ENCODE measurements around the gene SPDYE2B.
"Not testable (repeated sequence)": the region's sequence is repeated elsewhere in the genome, so short reads cannot be mapped to it uniquely, and the experiment has no call there.

Gene SPDYE2B

GRCh38 chr7:102642691-102643090 is 7.4 kb upstream of the SPDYE2B start, which contains the start of gene UPK3BL1:
Gene UPK3BL1, minus strand, starts transcription at chr7:102642791. Its CDS starts 50 bp downstream, at chr7:102642741.
- H3K4me3 ChIP-seq (ENCODE audit: low read depth, low read length) = not testable (repeated sequence)

- not testable (repeated sequence) for H3K4me3 ChIP-seq (ENCODE audit: low read depth, low read length)
These were observed 6.7 kb upstream of the SPDYE2B start for GRCh38 chr7:102643404-102643803.

GRCh38 chr7:102647813-102648212 is 2.3 kb upstream of the SPDYE2B start:
- not testable (repeated sequence) for H3K4me3 ChIP-seq (ENCODE audit: low read depth, low read length)

GRCh38 chr7:102664765-102665164 is 14.6 kb downstream of the SPDYE2B start:
- not testable (repeated sequence) for H3K4me3 ChIP-seq (ENCODE audit: low read depth, low read length)

- H3K4me3 ChIP-seq (ENCODE audit: low read depth, low read length) = not testable (repeated sequence)
These were observed 16.7 kb downstream of the SPDYE2B start for GRCh38 chr7:102666850-102667249.

GRCh38 chr7:102667523-102667922 is 17.4 kb downstream of the SPDYE2B start:
- H3K4me3 ChIP-seq (ENCODE audit: low read depth, low read length) = not testable (repeated sequence)

GRCh38 chr7:102671166-102671955 is 21.2 kb downstream of the SPDYE2B start, which contains the start of gene POLR2J2:
Gene POLR2J2, minus strand, starts transcription at chr7:102671663. Its CDS starts 62 bp downstream, at chr7:102671601.
- H3K4me3 ChIP-seq (ENCODE audit: low read depth, low read length) = peak within 1 kb of the TSS; percentile 39

- H3K4me3 ChIP-seq (ENCODE audit: low read depth, low read length) = not testable (repeated sequence)
These were observed 21.8 kb downstream of the SPDYE2B start for GRCh38 chr7:102671956-102672307.

GRCh38 chr7:102673447-102674067 is 23.4 kb downstream of the SPDYE2B start:
- not testable (repeated sequence) for H3K4me3 ChIP-seq (ENCODE audit: low read depth, low read length)

GRCh38 chr7:102675545-102675944 is 25.4 kb downstream of the SPDYE2B start:
- H3K4me3 ChIP-seq (ENCODE audit: low read depth, low read length) = not testable (repeated sequence)

GRCh38 chr7:102680780-102681179 is 30.7 kb downstream of the SPDYE2B start:
- H3K4me3 ChIP-seq (ENCODE audit: low read depth, low read length) = not testable (repeated sequence)

- not testable (repeated sequence) for H3K4me3 ChIP-seq (ENCODE audit: low read depth, low read length)
These were observed 32.4 kb downstream of the SPDYE2B start for GRCh38 chr7:102682560-102682959.

- not testable (repeated sequence) for H3K4me3 ChIP-seq (ENCODE audit: low read depth, low read length)
These were observed 38.3 kb downstream of the SPDYE2B start for GRCh38 chr7:102688299-102689036.

- peak overlapping the region; percentile 16 for H3K4me3 ChIP-seq (ENCODE audit: low read depth, low read length)
These were observed 39.5 kb downstream of the SPDYE2B start for GRCh38 chr7:102689436-102690282.

GRCh38 chr7:102690602-102691001 is 40.5 kb downstream of the SPDYE2B start:
- not testable (repeated sequence) for H3K4me3 ChIP-seq (ENCODE audit: low read depth, low read length)

- not testable (repeated sequence) for H3K4me3 ChIP-seq (ENCODE audit: low read depth, low read length)
These were observed 43.9 kb downstream of the SPDYE2B start for GRCh38 chr7:102694008-102694407.

GRCh38 chr7:102695033-102695552 is 45.0 kb downstream of the SPDYE2B start:
- not testable (repeated sequence) for H3K4me3 ChIP-seq (ENCODE audit: low read depth, low read length)

GRCh38 chr7:102696009-102696408 is 45.9 kb downstream of the SPDYE2B start:
- not testable (repeated sequence) for H3K4me3 ChIP-seq (ENCODE audit: low read depth, low read length)

GRCh38 chr7:102697642-102698512 is 47.8 kb downstream of the SPDYE2B start:
- H3K4me3 ChIP-seq (ENCODE audit: low read depth, low read length) = not testable (repeated sequence)
